Dendritic cell treated with granulocyte-macrophage colony-stimulating factor and Interleukin-4, amounts not matched to agents 40 ng/mL and 50 ng/mL, for 4 days (primary cell): ENCODE data around the gene HS3ST2.

Source experiments
- H3K27ac Mint-ChIP-seq: one replicate; pipeline ENCODE4 v1.8.0; 2022; ENCODE audit warnings: mild to moderate bottlenecking, mixed read lengths
- H3K27me3 Mint-ChIP-seq: one replicate; pipeline ENCODE4 v1.8.0; 2022; ENCODE audit warnings: mild to moderate bottlenecking, mixed read lengths
- H3K36me3 Mint-ChIP-seq: one replicate; pipeline ENCODE4 v1.8.0; 2022; ENCODE audit warnings: low read depth, mixed read lengths
- H3K4me1 Mint-ChIP-seq: one replicate; pipeline ENCODE4 v1.8.0; 2022; ENCODE audit warnings: low read depth, mixed read lengths
- H3K4me3 Mint-ChIP-seq: one replicate; pipeline ENCODE4 v1.8.0; 2022; ENCODE audit warnings: mild to moderate bottlenecking, moderate library complexity, mixed read lengths
- H3K9me3 Mint-ChIP-seq: one replicate; pipeline ENCODE4 v1.8.0; 2022; ENCODE audit warnings: mixed read lengths
- intact Hi-C: fragments of 100-400 bp; cut with micrococcal nuclease; formaldehyde crosslinking; loops from one replicate; pipeline ENCODE4 v1.15.0; 2022

The HS3ST2 gene

DNA sequence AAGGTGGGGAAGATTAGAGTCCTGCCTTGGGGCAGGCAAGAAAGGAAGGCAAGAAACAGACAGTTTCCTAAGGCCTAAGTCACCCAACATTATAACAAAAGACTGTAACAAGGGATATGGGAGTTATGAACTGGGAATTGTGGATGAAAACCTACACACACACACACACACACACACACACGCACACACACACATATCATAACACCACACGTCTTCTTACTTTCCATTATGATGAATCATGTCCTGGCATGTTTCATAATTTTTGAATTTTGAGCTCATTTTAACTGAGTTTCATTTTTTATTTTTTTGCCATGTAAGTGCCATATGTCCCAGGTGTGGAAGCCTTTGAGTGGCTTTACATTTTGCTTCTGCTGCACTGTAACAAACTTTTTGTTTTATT lies 29.9 kb downstream of the HS3ST2 start:
- Mint-ChIP-seq H3K9me3 (no peaks in the 10 kb centered on the region), H3K36me3 (no peaks in the 10 kb centered on the region), H3K27ac (no peak overlapping the region), H3K4me1 (no peaks in the 10 kb centered on the region), H3K27me3 (peaks cover 20% of the 10 kb centered on the region), H3K4me3 (no peak overlapping the region)
- intact Hi-C loops: no loop called here

DNA sequence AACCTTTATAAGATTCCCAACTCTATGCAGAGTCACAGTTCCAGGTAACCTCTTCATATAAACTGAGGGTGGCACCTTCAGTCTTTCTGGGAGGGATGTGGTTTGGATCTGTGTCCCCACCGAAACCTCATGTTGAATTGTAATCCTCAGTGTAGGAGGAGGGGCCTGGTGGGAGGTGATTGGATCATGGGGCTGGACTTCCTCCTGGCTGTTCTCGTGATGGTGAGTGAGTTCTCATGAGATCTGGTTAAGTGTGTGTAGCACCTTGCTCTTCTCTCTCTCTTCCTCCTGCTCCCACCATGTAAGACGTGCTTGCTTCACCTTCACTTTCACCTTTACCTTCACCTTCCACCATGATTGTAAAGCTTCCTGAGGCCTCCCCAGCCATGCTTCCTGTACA lies 30.5 kb downstream of the HS3ST2 start:
- Mint-ChIP-seq H3K27ac (no peak overlapping the region), H3K4me1 (no peaks in the 10 kb centered on the region)

DNA sequence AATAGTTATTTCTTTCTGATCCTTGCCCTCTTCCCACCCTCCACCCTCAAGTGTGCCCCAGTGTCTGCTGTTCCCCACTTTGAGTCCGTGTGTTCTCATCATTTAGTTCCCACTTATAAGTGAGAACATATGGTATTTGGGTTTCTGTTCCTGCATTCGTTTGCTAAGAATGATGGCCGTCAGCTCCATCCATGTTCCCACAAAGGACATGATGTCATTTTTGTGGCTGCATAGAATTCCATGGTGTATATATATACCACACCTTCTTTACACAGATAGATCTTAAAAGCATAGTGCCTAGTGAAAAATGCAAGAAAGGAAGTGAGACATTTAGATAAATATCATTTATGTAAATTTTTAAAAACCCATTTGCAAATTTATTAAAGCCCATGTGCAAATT lies 33.1 kb downstream of the HS3ST2 start:
- Mint-ChIP-seq H3K9me3 (no peaks in the 10 kb centered on the region), H3K4me1 (no peaks in the 10 kb centered on the region), H3K27ac (no peak overlapping the region), H3K27me3 (peaks cover 14% of the 10 kb centered on the region), H3K36me3 (no peaks in the 10 kb centered on the region), H3K4me3 (no peak overlapping the region)
- intact Hi-C loops: no loop called here

More for the DNA sequence above, 30.5 kb downstream of the HS3ST2 start:
- Mint-ChIP-seq H3K36me3 (no peaks in the 10 kb centered on the region), H3K4me3 (no peak overlapping the region), H3K9me3 (no peaks in the 10 kb centered on the region), H3K27me3 (peaks cover 22% of the 10 kb centered on the region)
- intact Hi-C loops: no loop called here

DNA sequence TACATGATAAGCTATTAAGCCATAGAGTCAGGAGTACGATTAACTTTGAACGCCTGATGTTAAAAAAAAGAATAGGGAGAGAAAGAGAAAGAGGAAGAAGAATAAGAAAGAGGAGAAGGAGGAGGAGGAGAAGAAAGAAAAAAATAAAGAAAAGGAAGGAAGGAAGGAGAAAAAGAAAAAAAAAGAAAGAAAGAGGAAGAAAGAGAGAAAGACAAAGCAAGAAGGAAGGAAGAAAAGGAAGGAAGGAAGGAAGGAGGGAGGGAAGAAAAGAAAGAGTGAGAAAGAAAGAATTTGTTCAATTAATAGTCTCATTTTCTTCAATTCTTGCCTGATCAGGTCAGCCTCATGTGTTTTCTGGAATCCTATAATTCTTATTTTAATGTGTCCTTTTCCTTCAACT lies 33.7 kb downstream of the HS3ST2 start:
- intact Hi-C loops: no loop called here
- H3K36me3 Mint-ChIP-seq: no peaks in the 10 kb centered on the region
- H3K4me3 Mint-ChIP-seq: no peak overlapping the region
- no peak overlapping the region for H3K27ac Mint-ChIP-seq
- H3K4me1 Mint-ChIP-seq: no peaks in the 10 kb centered on the region
- H3K9me3 Mint-ChIP-seq: no peaks in the 10 kb centered on the region
- H3K27me3 Mint-ChIP-seq: peaks cover 14% of the 10 kb centered on the region

DNA sequence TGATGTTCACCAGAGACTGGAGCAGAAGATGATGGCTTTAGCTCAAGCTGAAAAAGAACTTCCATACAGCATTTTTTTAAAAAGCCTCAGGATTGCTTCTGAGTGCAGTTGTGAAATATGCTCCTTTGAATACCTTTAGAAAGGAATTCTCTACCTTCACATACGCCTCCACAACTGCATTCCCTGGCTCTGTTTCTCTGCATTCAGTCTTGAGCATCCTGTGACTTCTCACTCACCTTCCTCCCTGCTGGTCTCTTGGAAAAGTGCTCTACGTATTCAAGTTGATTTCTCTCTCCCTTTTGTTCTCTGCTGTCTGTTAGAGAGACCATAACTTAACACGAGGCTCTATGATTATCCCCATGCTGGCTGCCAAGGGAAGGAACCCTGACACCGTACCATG lies 34.5 kb downstream of the HS3ST2 start:
- Mint-ChIP-seq H3K27me3 (peaks cover 12% of the 10 kb centered on the region), H3K36me3 (no peaks in the 10 kb centered on the region), H3K27ac (no peak overlapping the region), H3K4me3 (no peak overlapping the region), H3K9me3 (no peaks in the 10 kb centered on the region), H3K4me1 (no peaks in the 10 kb centered on the region)
- intact Hi-C loops: no loop called here

DNA sequence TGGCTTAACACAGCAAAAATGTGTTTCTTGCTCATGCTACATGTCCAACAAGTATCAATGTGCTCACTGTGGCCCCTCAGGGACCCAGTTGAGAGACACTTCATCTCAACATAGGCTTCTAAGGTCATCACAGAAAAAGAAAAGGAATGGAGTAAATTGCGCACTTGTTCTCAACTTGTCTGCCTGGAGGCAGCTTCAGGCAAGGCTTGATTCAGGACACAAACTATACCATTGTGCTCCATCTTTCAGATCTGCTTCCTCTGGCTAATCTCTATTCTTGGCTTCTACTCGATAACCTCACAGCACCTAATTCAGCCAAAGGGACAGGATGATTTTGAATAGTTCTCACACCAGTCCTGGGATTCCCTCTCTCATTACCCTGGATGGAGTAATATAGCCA lies 35.6 kb downstream of the HS3ST2 start:
- H3K27ac Mint-ChIP-seq: no peak overlapping the region
- no peaks in the 10 kb centered on the region for H3K36me3 Mint-ChIP-seq
- H3K9me3 Mint-ChIP-seq: no peaks in the 10 kb centered on the region
- peaks cover 11% of the 10 kb centered on the region for H3K27me3 Mint-ChIP-seq
- no peaks in the 10 kb centered on the region for H3K4me1 Mint-ChIP-seq
- intact Hi-C loops: no loop called here
- no peak overlapping the region for H3K4me3 Mint-ChIP-seq

DNA sequence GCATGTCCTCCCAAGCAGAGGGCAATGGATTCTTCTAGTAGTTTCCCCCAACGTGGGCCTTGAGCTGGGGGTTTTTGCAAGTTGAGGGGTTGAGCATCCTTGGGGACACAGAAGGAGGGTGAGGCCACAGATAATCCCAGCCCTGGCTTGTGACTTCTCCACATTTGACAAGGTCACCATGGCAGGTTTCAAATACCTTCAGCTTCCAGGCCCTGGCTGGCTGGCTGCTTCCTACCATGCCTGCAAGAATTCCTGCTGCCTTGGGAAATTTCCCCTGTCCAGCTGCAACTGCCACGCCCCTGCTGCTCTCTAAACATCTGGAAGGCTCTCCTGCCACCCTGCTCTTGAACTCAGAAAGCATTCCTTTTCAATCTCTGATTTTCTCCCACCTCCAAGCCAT lies 41.3 kb downstream of the HS3ST2 start:
- intact Hi-C loops: no loop called here
- Mint-ChIP-seq H3K4me1 (no peaks in the 10 kb centered on the region), H3K27me3 (peaks cover 11% of the 10 kb centered on the region), H3K4me3 (no peak overlapping the region), H3K9me3 (no peaks in the 10 kb centered on the region), H3K36me3 (no peaks in the 10 kb centered on the region), H3K27ac (no peak overlapping the region)

DNA sequence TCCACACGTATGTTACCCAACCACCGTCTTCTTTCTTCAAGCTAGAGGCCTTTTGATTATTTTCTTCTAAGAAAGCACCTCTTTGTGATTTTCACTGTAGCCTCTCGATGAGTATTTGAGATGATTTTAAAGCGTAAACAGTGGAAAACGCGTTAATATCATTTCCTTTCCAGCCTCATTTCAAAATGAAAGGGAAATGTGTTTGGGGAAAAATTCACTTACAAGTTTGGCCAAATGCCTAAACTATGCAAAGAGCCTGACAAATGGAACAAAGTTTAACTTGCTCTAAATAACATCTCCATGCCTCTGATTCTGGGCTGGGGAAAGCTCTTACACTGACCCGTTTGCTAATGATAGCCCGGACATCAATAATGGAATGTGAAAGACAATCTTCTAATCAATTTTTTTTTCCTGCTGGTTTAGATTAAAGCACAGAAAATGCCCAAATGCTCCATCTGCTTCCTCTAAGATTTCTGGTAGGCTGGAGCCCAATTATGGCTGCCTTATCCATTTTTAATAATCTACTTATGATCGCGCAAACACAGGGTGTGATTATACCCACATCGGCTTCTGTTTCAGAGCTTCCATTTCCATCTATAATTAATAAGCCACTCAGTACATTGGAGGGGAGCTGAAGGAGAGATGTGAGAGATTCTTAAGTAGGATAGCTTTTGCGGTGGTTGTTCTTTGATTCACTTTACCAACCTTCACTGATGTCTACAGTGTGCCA lies 43.5 kb downstream of the HS3ST2 start:
- no peak overlapping the region for H3K4me3 Mint-ChIP-seq
- H3K36me3 Mint-ChIP-seq: no peaks in the 10 kb centered on the region
- intact Hi-C loops: no loop called here
- H3K27me3 Mint-ChIP-seq: peaks cover 9% of the 10 kb centered on the region
- H3K4me1 Mint-ChIP-seq: peaks cover 9% of the 10 kb centered on the region
- H3K27ac Mint-ChIP-seq: no peak overlapping the region
- H3K9me3 Mint-ChIP-seq: no peaks in the 10 kb centered on the region

DNA sequence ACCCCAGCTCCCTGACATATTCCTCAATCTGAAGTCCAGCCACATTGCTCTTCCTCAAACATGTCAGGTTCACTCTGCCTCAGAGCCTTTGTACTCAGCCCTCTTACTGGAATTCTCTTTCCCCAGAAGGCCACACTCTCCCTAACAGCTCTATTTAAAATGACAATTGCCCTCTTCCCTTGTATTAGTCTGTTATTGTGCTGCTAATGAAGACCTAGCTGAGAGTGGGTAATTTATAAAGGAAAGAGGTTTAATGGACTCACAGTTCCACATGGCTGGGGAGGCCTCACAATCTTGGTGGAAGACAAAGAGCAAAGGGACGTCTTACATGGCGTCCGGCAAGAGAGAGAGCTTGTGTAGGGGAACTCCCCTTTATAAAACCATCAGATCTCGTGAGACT lies 46.0 kb downstream of the HS3ST2 start:
- peaks cover 10% of the 10 kb centered on the region for H3K27me3 Mint-ChIP-seq

DNA sequence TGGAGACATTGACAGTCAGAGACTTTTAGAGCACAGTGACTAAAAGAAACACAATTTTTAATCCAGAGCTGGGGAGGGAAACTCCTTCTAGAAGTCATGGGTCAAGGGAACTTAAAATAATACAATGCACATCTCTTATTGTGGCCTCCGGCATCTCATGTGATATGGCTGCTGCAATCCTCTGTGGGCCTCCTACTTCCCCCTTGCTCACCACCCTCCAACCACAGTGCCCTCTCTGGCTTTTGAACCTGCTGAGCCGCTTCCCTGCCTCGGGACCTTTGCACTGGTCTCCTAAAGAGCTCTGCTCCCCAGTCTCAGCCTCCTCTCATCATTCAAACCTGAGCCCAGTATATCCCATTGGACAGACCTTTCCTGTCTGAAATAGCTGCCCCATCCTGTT lies 47.6 kb downstream of the HS3ST2 start:
- H3K4me3 Mint-ChIP-seq: no peak overlapping the region
- H3K4me1 Mint-ChIP-seq: peaks cover 9% of the 10 kb centered on the region
- peaks cover 11% of the 10 kb centered on the region for H3K27me3 Mint-ChIP-seq
- H3K9me3 Mint-ChIP-seq: no peaks in the 10 kb centered on the region
- intact Hi-C loops: no loop called here
- no peak overlapping the region for H3K27ac Mint-ChIP-seq
- no peaks in the 10 kb centered on the region for H3K36me3 Mint-ChIP-seq

More for the DNA sequence above, 46.0 kb downstream of the HS3ST2 start:
- Mint-ChIP-seq H3K27ac (no peak overlapping the region), H3K4me1 (peaks cover 9% of the 10 kb centered on the region), H3K9me3 (no peaks in the 10 kb centered on the region), H3K36me3 (no peaks in the 10 kb centered on the region), H3K4me3 (no peak overlapping the region)
- intact Hi-C loops: no loop called here

DNA sequence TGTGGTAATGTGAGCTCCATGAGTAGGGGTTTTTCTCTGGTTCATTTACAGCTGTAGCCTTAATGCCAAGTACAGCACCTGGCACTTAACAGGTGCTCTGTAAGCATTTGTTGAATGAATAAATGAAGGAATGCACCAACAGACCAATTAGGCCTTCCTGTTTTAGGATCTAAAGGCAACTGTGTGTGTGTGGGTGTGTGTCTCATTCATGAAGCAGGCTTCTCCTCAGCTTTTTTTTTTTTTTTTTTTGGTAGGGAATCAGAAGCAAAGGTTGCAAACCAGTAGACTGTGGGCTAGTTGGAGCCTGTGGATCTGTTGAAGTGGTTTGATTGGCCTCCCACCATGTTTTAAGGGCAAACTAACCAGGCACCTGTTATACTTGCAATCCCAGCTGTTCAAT lies 48.1 kb downstream of the HS3ST2 start:
- Mint-ChIP-seq H3K4me3 (no peak overlapping the region), H3K27ac (no peak overlapping the region), H3K27me3 (peaks cover 11% of the 10 kb centered on the region), H3K36me3 (no peaks in the 10 kb centered on the region), H3K9me3 (no peaks in the 10 kb centered on the region), H3K4me1 (peaks cover 9% of the 10 kb centered on the region)
- intact Hi-C loops: no loop called here

DNA sequence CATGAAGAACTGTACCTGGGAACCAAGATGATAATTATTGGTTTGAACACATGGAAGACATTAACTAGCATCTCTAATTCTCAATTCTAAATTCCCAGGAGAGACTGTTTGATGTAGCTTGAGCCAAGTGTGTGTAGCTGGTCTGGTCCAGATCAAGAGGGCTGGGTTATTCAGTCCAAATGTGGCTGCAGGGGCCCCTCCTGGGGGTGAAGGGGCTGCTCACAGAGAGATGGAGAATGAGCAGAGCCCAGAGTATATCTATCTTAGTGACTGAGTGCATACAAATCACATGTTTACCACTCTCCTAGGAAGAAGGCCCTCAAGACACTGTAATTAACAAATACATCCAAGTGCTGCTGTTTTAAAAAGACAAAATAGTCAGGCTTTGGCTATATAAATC lies 50.4 kb downstream of the HS3ST2 start:
- Mint-ChIP-seq H3K9me3 (no peaks in the 10 kb centered on the region), H3K4me3 (no peak overlapping the region), H3K4me1 (peaks cover 9% of the 10 kb centered on the region), H3K27ac (no peak overlapping the region), H3K36me3 (no peaks in the 10 kb centered on the region), H3K27me3 (peaks cover 9% of the 10 kb centered on the region)
- intact Hi-C loops: no loop called here

DNA sequence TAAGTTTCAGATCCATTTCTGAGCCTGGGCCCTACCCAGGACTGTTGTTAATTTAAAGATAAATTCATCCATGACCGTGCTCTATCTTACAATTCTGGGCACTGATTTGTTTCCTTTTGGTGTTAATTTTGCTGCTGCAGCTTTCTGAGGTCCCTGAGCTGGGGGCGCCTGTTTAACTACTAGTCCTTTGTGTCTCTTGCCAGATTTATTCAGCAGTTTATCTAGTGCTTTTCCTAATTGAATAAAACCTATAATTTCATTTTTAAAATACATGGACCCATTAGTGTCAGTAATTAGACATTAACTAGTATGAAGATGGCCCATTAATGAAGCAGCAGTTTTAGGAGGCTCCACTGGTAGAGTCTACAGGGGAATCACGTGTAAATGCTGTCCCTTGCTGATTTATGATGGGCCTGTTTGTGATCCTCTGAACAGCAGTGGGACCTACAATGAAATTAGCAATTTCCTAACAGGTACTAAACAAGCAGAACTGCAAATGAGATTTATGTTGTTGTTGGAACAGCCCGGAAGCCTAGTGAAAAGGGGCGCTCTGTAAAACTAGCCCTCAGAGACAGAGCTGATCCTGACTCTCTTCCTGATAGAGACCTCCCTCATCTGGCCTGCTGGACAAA lies 54.7 kb downstream of the HS3ST2 start:
- no peaks in the 10 kb centered on the region for H3K9me3 Mint-ChIP-seq
- H3K36me3 Mint-ChIP-seq: no peaks in the 10 kb centered on the region
- intact Hi-C loops: no loop called here
- peaks cover 7% of the 10 kb centered on the region for H3K27me3 Mint-ChIP-seq
- H3K4me1 Mint-ChIP-seq: no peaks in the 10 kb centered on the region
- no peak overlapping the region for H3K4me3 Mint-ChIP-seq
- no peak overlapping the region for H3K27ac Mint-ChIP-seq

DNA sequence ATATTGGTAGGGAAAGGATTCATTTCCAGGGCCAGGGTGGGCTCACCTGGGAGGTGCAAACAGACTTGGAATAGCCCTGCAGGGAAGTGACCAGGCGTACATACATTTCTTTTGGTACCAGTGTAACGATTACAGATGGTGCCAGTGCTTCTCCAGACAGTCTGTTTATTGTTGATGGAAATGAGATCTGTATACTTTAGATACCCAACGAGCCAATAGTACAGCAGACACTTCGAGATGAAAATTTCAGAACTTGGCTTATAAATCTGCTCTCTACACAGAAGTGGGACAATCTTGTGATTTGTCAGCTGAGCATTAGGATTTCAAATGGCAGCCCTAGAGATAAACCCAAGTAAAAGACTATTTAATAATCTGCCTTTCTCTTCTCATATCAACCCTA lies 57.9 kb downstream of the HS3ST2 start:
- Mint-ChIP-seq H3K4me3 (no peak overlapping the region), H3K4me1 (no peaks in the 10 kb centered on the region), H3K27ac (no peak overlapping the region), H3K9me3 (no peaks in the 10 kb centered on the region), H3K27me3 (peaks cover 3% of the 10 kb centered on the region), H3K36me3 (no peaks in the 10 kb centered on the region)
- intact Hi-C loops: no loop called here

DNA sequence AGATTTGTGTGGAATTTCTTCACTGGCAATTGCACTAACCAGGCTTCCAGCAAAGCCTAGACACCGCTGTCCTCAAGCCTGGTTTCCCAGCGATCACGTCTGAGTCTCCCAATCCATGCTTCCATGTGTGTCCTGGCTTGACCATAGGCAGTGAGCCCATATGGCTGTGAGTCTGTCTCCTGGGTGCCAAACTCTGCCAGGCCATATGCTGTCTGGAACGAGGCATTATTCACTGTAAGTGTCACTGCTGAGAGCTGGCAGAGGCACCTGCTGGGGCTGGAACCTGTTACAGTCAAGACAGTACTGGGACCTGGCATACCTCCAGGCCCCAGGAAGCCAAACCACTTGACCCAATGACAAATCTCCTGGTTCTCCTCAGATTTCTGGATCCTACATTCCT lies 60.4 kb downstream of the HS3ST2 start:
- Mint-ChIP-seq H3K4me3 (no peak overlapping the region), H3K36me3 (no peaks in the 10 kb centered on the region), H3K27me3 (peaks cover 3% of the 10 kb centered on the region), H3K27ac (no peak overlapping the region), H3K9me3 (no peaks in the 10 kb centered on the region), H3K4me1 (no peaks in the 10 kb centered on the region)
- intact Hi-C loops: no loop called here
